ENCODE results near the gene TTC8. TPM values are rescaled to one million over a fixed set of nuclear protein-coding genes. Genes with fewer than 3 reads are reported as not detected.

Gene TTC8
- total RNA-seq, 1 donor from 2014 or later, result 55.8 TPM

DNA sequence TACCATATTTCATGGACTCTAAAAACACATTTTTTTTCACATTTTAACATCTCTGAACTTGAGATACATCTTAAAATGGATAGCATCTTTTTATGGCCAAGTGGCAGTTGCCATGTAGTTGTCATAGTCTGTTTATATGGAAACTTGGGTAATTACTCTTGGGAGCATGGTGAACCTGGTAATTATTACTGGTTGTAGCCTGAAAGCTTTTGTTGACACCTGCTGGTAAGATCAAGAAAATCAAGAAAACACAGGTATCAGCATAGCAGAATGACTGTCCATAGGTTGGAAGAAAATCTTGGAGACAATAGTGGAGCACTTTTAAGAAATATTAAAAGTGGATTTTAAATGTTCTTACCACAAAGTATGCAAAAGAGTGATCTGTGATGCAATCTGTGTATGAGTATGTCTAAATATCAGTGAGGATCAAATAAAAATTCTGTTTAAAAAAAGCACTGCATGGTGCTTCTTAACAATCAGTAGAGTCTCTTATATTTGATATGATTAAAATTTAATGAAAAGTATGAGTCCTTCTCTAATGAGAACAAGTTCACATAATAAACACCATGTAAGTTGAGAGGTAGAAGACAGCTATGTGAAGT, 44.2 kb downstream of the TTC8 start:
- DNase-seq (ENCODE audit: low read depth), result peak; percentile 64

DNA sequence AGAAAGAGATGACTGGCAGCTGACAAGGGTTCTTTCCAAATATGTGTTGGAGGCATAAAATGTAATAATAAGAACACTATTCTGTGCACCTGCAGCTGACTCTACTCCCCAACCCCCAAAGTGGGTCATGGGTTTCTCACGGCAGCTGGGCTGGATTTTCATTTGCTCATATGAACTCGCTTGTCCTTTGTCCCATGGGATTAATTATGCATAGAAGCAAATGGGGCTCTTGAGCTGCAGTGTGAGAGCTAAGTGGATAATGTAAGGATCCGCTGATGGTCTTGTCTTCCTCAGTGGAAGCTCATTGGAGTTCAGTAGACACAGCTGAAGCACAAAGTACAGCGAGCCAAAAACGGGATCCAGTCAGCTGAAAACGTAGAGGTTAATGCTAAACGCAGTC, 46.3 kb downstream of the TTC8 start:
- DNase-seq (ENCODE audit: low read depth), result no peak

GRCh38 chr14:88871429-88871828, 47.0 kb downstream of the TTC8 start:
- no peak for DNase-seq (ENCODE audit: low read depth)

DNA sequence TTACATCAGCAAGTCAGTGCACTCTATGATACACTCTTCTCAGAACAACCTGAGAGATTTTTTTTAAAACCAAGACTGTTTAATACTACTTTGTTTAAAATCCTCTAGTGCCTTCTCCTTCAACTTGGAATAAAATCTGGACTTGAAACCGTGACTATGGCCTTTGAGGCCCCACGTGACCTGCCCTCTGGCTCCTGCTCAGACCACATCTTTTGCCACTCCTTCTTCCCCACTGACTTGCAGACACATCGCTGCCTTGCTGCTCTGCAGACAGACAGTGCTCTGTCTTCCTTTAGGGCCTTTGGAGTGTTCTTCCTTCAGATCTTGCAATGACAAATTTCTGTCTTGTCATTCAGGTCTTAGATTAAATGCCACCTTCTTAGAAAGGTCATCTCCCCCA, 48.5 kb downstream of the TTC8 start:
- no peak for DNase-seq (ENCODE audit: low read depth)

GRCh38 chr14:88877192-88877591, 52.7 kb downstream of the TTC8 start:
- no peak for DNase-seq (ENCODE audit: low read depth)

GRCh38 chr14:88879022-88879421, 54.6 kb downstream of the TTC8 start:
- DNase-seq (ENCODE audit: low read depth), result peak; percentile 25

GRCh38 chr14:88882236-88882635, 57.8 kb downstream of the TTC8 start:
- no peak for DNase-seq (ENCODE audit: low read depth)

DNA sequence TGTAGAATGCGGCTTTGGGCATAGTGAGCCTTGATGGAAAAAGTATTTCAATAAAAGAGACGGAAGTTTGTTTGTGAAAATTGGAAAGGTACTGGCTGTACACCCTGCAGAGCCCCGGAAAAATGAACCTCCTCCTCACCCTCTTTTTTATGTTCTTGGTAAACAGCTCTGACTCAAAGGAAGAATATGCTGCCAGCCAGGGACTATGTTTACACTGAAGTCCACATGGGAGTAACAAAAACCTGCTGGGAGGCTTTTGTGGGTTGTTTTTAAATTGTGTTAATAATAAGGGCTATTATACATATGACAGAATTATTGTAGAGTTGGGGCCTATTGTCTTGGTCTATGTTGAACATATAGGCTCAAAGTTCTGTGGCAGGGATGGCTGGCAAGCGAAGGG, 70.7 kb downstream of the TTC8 start:
- DNase-seq (ENCODE audit: low read depth), result peak; percentile 76

DNA sequence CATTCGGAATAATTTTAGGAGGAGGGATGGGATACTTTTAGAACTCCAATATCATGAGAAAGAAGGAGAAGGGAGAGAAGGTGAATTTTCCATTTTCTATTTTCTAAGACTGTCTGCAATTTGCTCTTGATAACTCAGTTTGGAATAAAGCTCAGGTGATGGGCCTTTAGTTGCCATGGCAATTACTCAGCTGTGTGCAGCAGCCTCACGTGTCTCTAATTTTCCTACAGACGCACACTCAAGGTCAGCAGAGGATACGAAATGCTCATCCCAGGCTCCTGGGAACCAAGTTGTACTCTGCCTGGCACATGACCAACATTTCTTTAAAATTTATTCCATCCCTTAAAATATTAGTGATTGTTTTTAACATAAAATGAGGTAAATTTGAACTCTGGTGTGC, 76.7 kb downstream of the TTC8 start:
- DNase-seq (ENCODE audit: low read depth), result no peak

- no peak for DNase-seq (ENCODE audit: low read depth)
These were observed 77.5 kb downstream of the TTC8 start for GRCh38 chr14:88901991-88902390.

- no peak for DNase-seq (ENCODE audit: low read depth)
These were observed 78.4 kb downstream of the TTC8 start for GRCh38 chr14:88902850-88903249.

DNA sequence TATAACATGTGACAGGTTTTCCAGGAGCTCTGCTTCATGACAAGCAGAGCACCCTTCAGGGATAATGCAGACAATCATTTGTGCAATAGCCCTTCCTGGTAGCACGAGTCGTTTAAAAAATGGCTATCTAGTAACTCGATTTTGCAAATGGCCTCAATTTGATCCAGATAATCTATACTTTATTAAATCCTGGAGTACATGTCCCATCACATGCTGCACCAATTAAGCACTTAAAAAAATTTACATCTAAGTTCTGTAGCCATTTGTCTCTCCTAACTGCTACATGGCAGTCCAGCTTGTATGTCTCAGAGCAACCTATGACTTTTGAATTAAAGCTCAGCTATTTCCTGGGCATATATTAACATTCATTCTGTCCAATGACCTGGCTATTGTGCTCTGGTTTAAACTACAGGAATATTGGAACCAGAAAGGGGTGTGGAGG, 79.8 kb downstream of the TTC8 start:
- DNase-seq (ENCODE audit: low read depth), result no peak

DNA sequence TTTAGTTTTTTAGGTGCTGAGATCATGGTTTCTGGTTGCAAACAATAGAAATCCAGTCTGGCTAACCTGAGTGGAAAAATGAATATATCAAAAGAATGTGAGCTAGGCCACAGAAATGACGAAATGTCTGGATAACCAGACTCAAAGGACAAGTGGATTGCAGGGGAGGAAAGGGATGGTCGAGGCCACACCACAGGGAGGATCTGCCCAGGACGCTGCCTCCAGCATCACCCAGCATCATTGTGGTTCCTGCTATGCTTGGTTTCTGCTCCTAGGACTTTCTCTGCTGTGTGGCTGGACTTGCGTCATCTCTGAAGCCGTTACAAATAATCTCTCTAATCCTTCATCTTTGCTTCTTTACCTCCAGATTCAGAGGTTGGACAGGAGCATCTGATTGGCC, 80.4 kb downstream of the TTC8 start:
- peak; percentile 20 for DNase-seq (ENCODE audit: low read depth)

DNA sequence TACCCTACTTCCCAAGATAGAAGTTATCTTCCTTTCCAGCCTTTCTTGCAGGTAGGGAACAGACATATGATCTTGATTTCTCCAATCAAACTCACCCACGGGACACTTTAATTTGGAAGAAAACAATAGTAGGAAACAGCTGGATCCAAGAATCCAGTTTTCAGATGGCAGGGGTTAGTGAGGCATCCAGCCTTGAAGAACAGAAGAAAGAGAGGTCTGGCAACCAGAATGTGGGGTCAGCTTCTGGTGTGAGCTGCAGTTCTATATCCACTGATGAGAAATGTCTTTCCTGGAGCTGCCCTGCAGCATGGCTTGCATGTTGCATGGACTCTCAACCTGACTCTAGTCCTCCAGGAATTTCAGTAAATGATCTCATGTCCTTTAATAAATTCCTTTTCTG, 83.8 kb downstream of the TTC8 start:
- DNase-seq (ENCODE audit: low read depth), result no peak

GRCh38 chr14:88910386-88910785, 85.9 kb downstream of the TTC8 start:
- DNase-seq (ENCODE audit: low read depth), result no peak

GRCh38 chr14:88911809-88912208, 87.4 kb downstream of the TTC8 start:
- no peak for DNase-seq (ENCODE audit: low read depth)

DNA sequence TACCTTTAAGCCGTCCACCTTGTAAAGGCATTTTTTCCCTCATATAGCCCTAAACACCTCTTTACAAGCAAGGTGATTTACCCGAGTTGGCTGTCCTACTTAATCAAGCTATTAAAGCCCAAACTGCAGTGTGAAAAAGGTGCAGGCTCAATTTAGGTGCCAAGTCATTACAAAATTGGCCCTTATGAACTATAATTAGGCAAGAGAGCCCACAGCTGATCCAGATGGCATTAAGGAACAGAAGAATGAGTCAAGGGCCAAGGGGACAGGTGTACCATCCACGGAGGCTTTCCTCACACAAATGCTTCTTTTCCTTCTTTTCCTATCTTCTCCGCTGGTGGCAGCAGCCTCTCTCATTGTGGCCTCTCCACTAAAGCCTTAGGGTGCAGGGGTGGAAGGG, 90.5 kb downstream of the TTC8 start:
- no peak for DNase-seq (ENCODE audit: low read depth)

DNA sequence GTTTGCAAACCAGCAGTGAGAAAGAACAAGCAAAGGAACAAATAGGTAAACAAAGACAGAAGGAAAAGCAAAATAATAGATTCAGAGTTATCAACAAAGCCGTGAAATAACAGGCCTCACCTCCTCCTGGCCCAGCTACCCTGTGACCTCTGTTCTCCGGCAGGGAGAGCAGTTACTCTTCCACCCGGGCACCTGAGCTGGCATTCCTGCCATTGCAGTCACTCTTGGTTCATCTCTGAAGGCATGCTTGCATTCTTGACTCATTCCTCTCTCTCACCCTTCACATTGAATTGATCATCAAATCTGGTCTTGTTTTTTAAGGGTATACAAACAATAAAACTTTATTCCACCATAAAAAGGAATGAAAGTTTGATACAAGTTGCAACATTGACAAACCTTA, 95.1 kb downstream of the TTC8 start:
- DNase-seq (ENCODE audit: low read depth), result peak; percentile 66

Other genes starting within 250 kb of the TTC8 start
- 0.55 and 2.4 TPM in 2 replicates for gene EML5, start 31.7 kb upstream of the TTC8 start, total RNA-seq